ENCODE data around the gene RTN4R.

RTN4R gene

GRCh38 chr22:20295262-20296064 lies 27.3 kb upstream of the RTN4R start:
- Histone ChIP-seq H3K4me3 (ENCODE audit: low read length) (no peak overlapping the region), H3K9me2 (replicated peaks; ENCODE audit: control insufficient read depth, low read length) (no peaks in the 10 kb centered on the region), H3K79me2 (ENCODE audit: control insufficient read depth, low read length) (no peaks in the 10 kb centered on the region), H3K27ac (ENCODE audit: low read depth, low read length) (no peak overlapping the region), H3K4me1 (ENCODE audit: control insufficient read depth, low read length) (peaks cover 9% of the 10 kb centered on the region; the same call in 1 of the 2 replicates), H3K27me3 (ENCODE audit: control insufficient read depth, low read length) (peaks cover 5% of the 10 kb centered on the region; the same call in 1 of the 2 replicates), H4K20me1 (ENCODE audit: control insufficient read depth, insufficient read depth, low read depth, low read length) (no peaks in the 10 kb centered on the region), H3K4me2 (ENCODE audit: low read length) (no peak overlapping the region), H3K36me3 (ENCODE audit: control insufficient read depth, low read length) (no peaks in the 10 kb centered on the region), H3K9me3 (ENCODE audit: control insufficient read depth, insufficient read depth, low read length) (no peaks in the 10 kb centered on the region), H3F3A (ENCODE audit: control insufficient read depth, insufficient read depth) (no peaks in the 10 kb centered on the region)
- TF ChIP-seq CTCF (IDR thresholded peaks at IDR 0.05; ENCODE audit: low read depth, low read length, poor library complexity, severe bottlenecking) (no peak), EZH2phosphoT487 (IDR thresholded peaks at IDR 0.05; ENCODE audit: borderline replicate concordance, low read length) (no peak)

GRCh38 chr22:20292673-20293232 lies 24.6 kb upstream of the RTN4R start:
- H3K27me3 ChIP-seq (ENCODE audit: control insufficient read depth, low read length): no peaks in the 10 kb centered on the region
- H3K9me3 ChIP-seq (ENCODE audit: control insufficient read depth, insufficient read depth, low read length): no peaks in the 10 kb centered on the region
- H3K9me2 ChIP-seq (replicated peaks; ENCODE audit: control insufficient read depth, low read length): no peaks in the 10 kb centered on the region
- H3K4me3 ChIP-seq (ENCODE audit: low read length): no peak overlapping the region
- TF ChIP-seq CTCF (IDR thresholded peaks at IDR 0.05; ENCODE audit: low read depth, low read length, poor library complexity, severe bottlenecking): no peak
- no peak for TF ChIP-seq EZH2phosphoT487 (IDR thresholded peaks at IDR 0.05; ENCODE audit: borderline replicate concordance, low read length)
- H3K36me3 ChIP-seq (ENCODE audit: control insufficient read depth, low read length): no peaks in the 10 kb centered on the region
- no peaks in the 10 kb centered on the region for H3F3A ChIP-seq (ENCODE audit: control insufficient read depth, insufficient read depth)
- no peaks in the 10 kb centered on the region for H3K4me1 ChIP-seq (ENCODE audit: control insufficient read depth, low read length)
- no peak overlapping the region for H3K4me2 ChIP-seq (ENCODE audit: low read length)
- no peaks in the 10 kb centered on the region for H3K79me2 ChIP-seq (ENCODE audit: control insufficient read depth, low read length)
- no peaks in the 10 kb centered on the region for H4K20me1 ChIP-seq (ENCODE audit: control insufficient read depth, insufficient read depth, low read depth, low read length)
- no peak overlapping the region for H3K27ac ChIP-seq (ENCODE audit: low read depth, low read length)

DNA sequence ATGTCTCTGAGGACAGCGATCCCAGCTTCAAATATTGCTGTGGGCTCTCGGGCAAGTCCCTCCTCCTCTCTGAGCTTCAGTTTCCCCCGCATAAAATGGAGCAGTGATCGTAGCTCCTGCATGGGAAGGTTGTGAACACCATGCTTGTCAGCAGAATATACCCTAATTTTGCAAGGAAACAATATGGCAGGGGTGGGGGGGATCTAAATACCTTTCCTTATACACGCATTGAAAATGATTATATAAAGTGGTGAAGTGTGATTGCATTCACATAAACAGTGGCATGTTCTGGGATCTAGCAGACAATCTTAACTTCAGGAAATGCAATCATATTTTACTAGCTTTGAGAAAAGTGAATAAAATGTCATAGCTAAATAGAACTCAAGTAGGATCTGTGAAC lies 24.0 kb upstream of the RTN4R start:
- Histone ChIP-seq H3K4me3 (ENCODE audit: low read length) (no peak overlapping the region), H3K27ac (ENCODE audit: low read depth, low read length) (no peak overlapping the region), H3K27me3 (ENCODE audit: control insufficient read depth, low read length) (no peaks in the 10 kb centered on the region), H3K9me3 (ENCODE audit: control insufficient read depth, insufficient read depth, low read length) (no peaks in the 10 kb centered on the region), H4K20me1 (ENCODE audit: control insufficient read depth, insufficient read depth, low read depth, low read length) (no peaks in the 10 kb centered on the region), H3F3A (ENCODE audit: control insufficient read depth, insufficient read depth) (no peaks in the 10 kb centered on the region), H3K79me2 (ENCODE audit: control insufficient read depth, low read length) (no peaks in the 10 kb centered on the region), H3K9me2 (replicated peaks; ENCODE audit: control insufficient read depth, low read length) (no peaks in the 10 kb centered on the region), H3K4me1 (ENCODE audit: control insufficient read depth, low read length) (no peaks in the 10 kb centered on the region), H3K36me3 (ENCODE audit: control insufficient read depth, low read length) (no peaks in the 10 kb centered on the region), H3K4me2 (ENCODE audit: low read length) (no peak overlapping the region)
- TF ChIP-seq EZH2phosphoT487 (IDR thresholded peaks at IDR 0.05; ENCODE audit: borderline replicate concordance, low read length) (no peak), CTCF (IDR thresholded peaks at IDR 0.05; ENCODE audit: low read depth, low read length, poor library complexity, severe bottlenecking) (no peak)

Measured in DOHH2 (cell line).